ENCODE results near the gene MAPKAPK2.

DNA sequence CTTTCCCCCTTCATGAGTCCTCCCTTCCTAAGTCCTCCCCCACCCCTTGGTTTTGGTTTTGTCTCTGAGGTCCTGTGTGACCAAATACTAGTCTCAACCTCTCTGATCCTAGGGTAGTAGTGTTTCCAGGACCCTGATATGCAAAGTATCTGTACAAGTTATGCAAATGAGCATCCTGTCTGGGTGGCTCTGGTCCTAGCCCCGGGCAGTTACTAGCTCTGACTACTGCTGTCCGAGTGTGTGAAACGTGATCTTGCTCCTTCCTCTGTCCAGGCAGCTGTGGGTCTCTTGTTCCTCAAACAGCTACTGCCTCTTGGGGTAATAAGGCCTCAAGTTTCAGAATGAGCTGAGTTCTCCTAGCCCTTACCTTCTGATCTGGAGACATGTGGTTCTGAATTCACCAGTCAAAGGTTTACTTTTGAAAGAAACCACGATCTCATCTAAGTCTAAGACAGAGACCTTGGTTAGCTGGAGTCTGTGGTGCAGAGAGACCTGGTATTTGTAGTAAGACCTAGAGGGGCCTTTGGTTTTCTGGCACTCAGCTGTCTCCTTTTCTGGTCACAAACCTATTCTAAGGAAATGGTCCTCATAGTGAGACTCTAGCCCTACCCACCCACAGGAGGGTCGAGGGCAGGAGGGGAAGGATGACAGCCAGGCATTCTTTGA, 54.8 kb downstream of the MAPKAPK2 start:
- no peak for TF ChIP-seq CTCF (IDR thresholded peaks at IDR 0.05; ENCODE audit: low read length)
- no peak for TF ChIP-seq EZH2 (optimal IDR thresholded peaks at IDR 0.05; ENCODE audit: low read depth, low read length)

All from MM.1S (cell line).